Measurements from ENCODE around the gene PWP2. TPM values are rescaled to one million over a fixed set of nuclear protein-coding genes. Genes with fewer than 3 reads are reported as not detected.

Gene PWP2
- polyA plus RNA-seq, 2 donors: 2.2 to 3.2 TPM

DNA sequence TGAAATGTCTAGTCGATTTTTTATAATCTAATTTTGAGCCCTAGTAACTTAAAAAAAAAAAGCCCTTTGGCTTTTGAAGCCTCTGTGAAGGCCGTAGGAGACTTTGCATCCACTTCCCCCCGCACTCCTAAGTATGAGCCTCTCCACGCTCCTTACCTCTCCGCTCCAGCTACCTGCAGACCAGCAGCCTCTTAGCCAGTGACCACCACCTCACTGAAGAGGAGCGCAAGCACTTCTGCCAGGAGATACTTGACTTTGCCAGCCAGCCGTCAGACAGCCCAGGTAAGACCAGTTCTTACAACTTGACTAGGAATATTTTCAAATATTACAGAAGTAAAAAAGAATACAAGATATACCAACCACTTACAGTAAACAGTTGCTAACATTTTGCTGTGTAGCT is 27.4 kb upstream of the PWP2 start:
- Histone ChIP-seq H3K27me3 (ENCODE audit: control insufficient read depth in 1 of 2, insufficient read depth in 2 of 2, low read length in 2 of 2) (no peaks in the 10 kb centered on the region), H3K27ac (ENCODE audit: low read depth in 2 of 2, low read length in 1 of 2) (no peak overlapping the region), H3K4me3 (ENCODE audit: low read depth in 1 of 2, low read length in 2 of 2) (no peak overlapping the region), H3K4me1 (ENCODE audit: control insufficient read depth in 2 of 2, insufficient read depth in 2 of 2, low read length in 1 of 2) (peaks cover 0 to 5% of the 10 kb centered on the region in 2 donors), H3K36me3 (ENCODE audit: control insufficient read depth in 2 of 2, insufficient read depth in 2 of 2, low read length in 1 of 2) (peaks cover 8 to 27% of the 10 kb centered on the region in 2 donors), H3K9me3 (ENCODE audit: control insufficient read depth in 2 of 2, insufficient read depth in 1 of 2, low read depth in 1 of 2, low read length in 1 of 2) (no peaks in the 10 kb centered on the region)
- 88 to 91% methylated on average over 7 of the region's 7 CpGs for WGBS, 2 donors

GRCh38 chr21:44082648-44083440 is 24.4 kb upstream of the PWP2 start:
- H3K4me1 ChIP-seq (ENCODE audit: control insufficient read depth in 2 of 2, insufficient read depth in 2 of 2, low read length in 1 of 2): peaks cover 0 to 9% of the 10 kb centered on the region in 2 donors
- 81 to 82% methylated on average over 24 of the region's 24 CpGs for WGBS, 2 donors
- H3K4me3 ChIP-seq (ENCODE audit: low read depth in 1 of 2, low read length in 2 of 2): no peak overlapping the region
- no peaks in the 10 kb centered on the region for H3K9me3 ChIP-seq (ENCODE audit: control insufficient read depth in 2 of 2, insufficient read depth in 1 of 2, low read depth in 1 of 2, low read length in 1 of 2)
- H3K27ac ChIP-seq (ENCODE audit: low read depth in 2 of 2, low read length in 1 of 2): peak overlapping the region; percentile 34 to 35
- peaks cover 20 to 45% of the 10 kb centered on the region in 2 donors for H3K36me3 ChIP-seq (ENCODE audit: control insufficient read depth in 2 of 2, insufficient read depth in 2 of 2, low read length in 1 of 2)
- H3K27me3 ChIP-seq (ENCODE audit: control insufficient read depth in 1 of 2, insufficient read depth in 2 of 2, low read length in 2 of 2): no peaks in the 10 kb centered on the region

DNA sequence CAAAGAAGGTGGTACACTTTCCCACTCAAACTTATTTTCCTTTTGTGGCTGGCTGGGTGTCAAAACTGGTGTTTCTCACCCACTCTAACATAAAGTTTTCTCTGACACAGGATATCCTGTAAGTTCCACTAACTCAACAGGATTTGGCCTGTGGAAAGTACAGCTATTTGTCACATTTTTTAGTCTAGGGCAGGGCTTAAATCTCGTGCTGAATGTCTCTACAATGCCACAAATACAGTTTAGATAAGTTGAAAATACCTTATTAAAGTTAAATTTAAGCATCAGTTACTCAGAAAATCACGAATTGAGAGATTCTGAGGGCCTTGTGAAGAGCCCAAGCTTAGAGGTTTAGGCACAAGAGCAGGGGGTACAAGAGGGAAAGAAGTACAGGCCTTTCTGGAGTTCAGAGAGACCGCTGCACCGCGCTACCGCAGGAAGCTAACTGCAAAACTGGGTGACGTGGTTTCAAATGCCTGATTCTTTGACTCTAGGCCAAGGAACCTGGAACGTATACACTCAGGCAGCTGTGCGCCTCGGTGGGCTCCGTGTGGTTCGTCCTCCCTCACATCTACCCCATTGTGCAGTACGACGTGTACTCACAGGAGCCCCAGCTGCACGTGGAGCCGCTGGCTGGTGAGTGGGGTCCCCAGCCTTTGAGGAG is 23.4 kb upstream of the PWP2 start:
- Histone ChIP-seq H3K27me3 (ENCODE audit: control insufficient read depth in 1 of 2, insufficient read depth in 2 of 2, low read length in 2 of 2) (no peaks in the 10 kb centered on the region), H3K27ac (ENCODE audit: low read depth in 2 of 2, low read length in 1 of 2) (peak overlapping the region; percentile 70 to 78), H3K4me3 (ENCODE audit: low read depth in 1 of 2, low read length in 2 of 2) (no peak overlapping the region), H3K9me3 (ENCODE audit: control insufficient read depth in 2 of 2, insufficient read depth in 1 of 2, low read depth in 1 of 2, low read length in 1 of 2) (no peaks in the 10 kb centered on the region), H3K4me1 (ENCODE audit: control insufficient read depth in 2 of 2, insufficient read depth in 2 of 2, low read length in 1 of 2) (peaks cover 0 to 9% of the 10 kb centered on the region in 2 donors), H3K36me3 (ENCODE audit: control insufficient read depth in 2 of 2, insufficient read depth in 2 of 2, low read length in 1 of 2) (peaks cover 23 to 49% of the 10 kb centered on the region in 2 donors)
- 56 to 68% methylated on average over 16 of the region's 16 CpGs for WGBS, 2 donors

GRCh38 chr21:44084496-44085241 is 22.5 kb upstream of the PWP2 start:
- no peaks in the 10 kb centered on the region for H3K9me3 ChIP-seq (ENCODE audit: control insufficient read depth in 2 of 2, insufficient read depth in 1 of 2, low read depth in 1 of 2, low read length in 1 of 2)
- no peaks in the 10 kb centered on the region for H3K27me3 ChIP-seq (ENCODE audit: control insufficient read depth in 1 of 2, insufficient read depth in 2 of 2, low read length in 2 of 2)
- no peak overlapping the region for H3K4me3 ChIP-seq (ENCODE audit: low read depth in 1 of 2, low read length in 2 of 2)
- peak overlapping the region in 1 of 2 donors; percentile 23 for H3K27ac ChIP-seq (ENCODE audit: low read depth in 2 of 2, low read length in 1 of 2)
- H3K36me3 ChIP-seq (ENCODE audit: control insufficient read depth in 2 of 2, insufficient read depth in 2 of 2, low read length in 1 of 2): peaks cover 25 to 50% of the 10 kb centered on the region in 2 donors
- H3K4me1 ChIP-seq (ENCODE audit: control insufficient read depth in 2 of 2, insufficient read depth in 2 of 2, low read length in 1 of 2): peaks cover under 1 to 9% of the 10 kb centered on the region in 2 donors
- WGBS, 2 donors: 75 to 83% methylated on average over 7 of the region's 7 CpGs

- WGBS, 2 donors: 70 to 74% methylated on average over 15 of the region's 15 CpGs
- H3K27ac ChIP-seq (ENCODE audit: low read depth in 2 of 2, low read length in 1 of 2): no peak overlapping the region
- H3K36me3 ChIP-seq (ENCODE audit: control insufficient read depth in 2 of 2, insufficient read depth in 2 of 2, low read length in 1 of 2): peaks cover 32 to 57% of the 10 kb centered on the region in 2 donors
- H3K4me3 ChIP-seq (ENCODE audit: low read depth in 1 of 2, low read length in 2 of 2): no peak overlapping the region
- H3K9me3 ChIP-seq (ENCODE audit: control insufficient read depth in 2 of 2, insufficient read depth in 1 of 2, low read depth in 1 of 2, low read length in 1 of 2): no peaks in the 10 kb centered on the region
- H3K4me1 ChIP-seq (ENCODE audit: control insufficient read depth in 2 of 2, insufficient read depth in 2 of 2, low read length in 1 of 2): peaks cover 2 to 9% of the 10 kb centered on the region in 2 donors
- no peaks in the 10 kb centered on the region for H3K27me3 ChIP-seq (ENCODE audit: control insufficient read depth in 1 of 2, insufficient read depth in 2 of 2, low read length in 2 of 2)
Observed at GRCh38 chr21:44085491-44086321, 21.5 kb upstream of the PWP2 start.

- no peak overlapping the region for H3K4me3 ChIP-seq (ENCODE audit: low read depth in 1 of 2, low read length in 2 of 2)
- H3K27me3 ChIP-seq (ENCODE audit: control insufficient read depth in 1 of 2, insufficient read depth in 2 of 2, low read length in 2 of 2): no peaks in the 10 kb centered on the region
- H3K4me1 ChIP-seq (ENCODE audit: control insufficient read depth in 2 of 2, insufficient read depth in 2 of 2, low read length in 1 of 2): peaks cover 2 to 9% of the 10 kb centered on the region in 2 donors
- 85 to 87% methylated on average over 21 of the region's 21 CpGs for WGBS, 2 donors
- H3K9me3 ChIP-seq (ENCODE audit: control insufficient read depth in 2 of 2, insufficient read depth in 1 of 2, low read depth in 1 of 2, low read length in 1 of 2): no peaks in the 10 kb centered on the region
- no peak overlapping the region for H3K27ac ChIP-seq (ENCODE audit: low read depth in 2 of 2, low read length in 1 of 2)
- peaks cover 33 to 56% of the 10 kb centered on the region in 2 donors for H3K36me3 ChIP-seq (ENCODE audit: control insufficient read depth in 2 of 2, insufficient read depth in 2 of 2, low read length in 1 of 2)
Observed at GRCh38 chr21:44086636-44087425, 20.4 kb upstream of the PWP2 start.

- Histone ChIP-seq H3K27ac (ENCODE audit: low read depth in 2 of 2, low read length in 1 of 2) (no peak overlapping the region), H3K4me1 (ENCODE audit: control insufficient read depth in 2 of 2, insufficient read depth in 2 of 2, low read length in 1 of 2) (peaks cover 2 to 8% of the 10 kb centered on the region in 2 donors), H3K27me3 (ENCODE audit: control insufficient read depth in 1 of 2, insufficient read depth in 2 of 2, low read length in 2 of 2) (no peaks in the 10 kb centered on the region), H3K4me3 (ENCODE audit: low read depth in 1 of 2, low read length in 2 of 2) (no peak overlapping the region), H3K9me3 (ENCODE audit: control insufficient read depth in 2 of 2, insufficient read depth in 1 of 2, low read depth in 1 of 2, low read length in 1 of 2) (no peaks in the 10 kb centered on the region), H3K36me3 (ENCODE audit: control insufficient read depth in 2 of 2, insufficient read depth in 2 of 2, low read length in 1 of 2) (peaks cover 35 to 57% of the 10 kb centered on the region in 2 donors)
- 88 to 91% methylated on average over 33 of the region's 33 CpGs for WGBS, 2 donors
Observed at GRCh38 chr21:44087426-44088400, 19.5 kb upstream of the PWP2 start.

- Histone ChIP-seq H3K27me3 (ENCODE audit: control insufficient read depth in 1 of 2, insufficient read depth in 2 of 2, low read length in 2 of 2) (no peaks in the 10 kb centered on the region), H3K4me3 (ENCODE audit: low read depth in 1 of 2, low read length in 2 of 2) (no peak overlapping the region), H3K27ac (ENCODE audit: low read depth in 2 of 2, low read length in 1 of 2) (no peak overlapping the region), H3K9me3 (ENCODE audit: control insufficient read depth in 2 of 2, insufficient read depth in 1 of 2, low read depth in 1 of 2, low read length in 1 of 2) (no peaks in the 10 kb centered on the region), H3K36me3 (ENCODE audit: control insufficient read depth in 2 of 2, insufficient read depth in 2 of 2, low read length in 1 of 2) (peaks cover 33 to 53% of the 10 kb centered on the region in 2 donors), H3K4me1 (ENCODE audit: control insufficient read depth in 2 of 2, insufficient read depth in 2 of 2, low read length in 1 of 2) (peaks cover 2 to 4% of the 10 kb centered on the region in 2 donors)
- WGBS, 2 donors: 83 to 88% methylated on average over 18 of the region's 18 CpGs
Observed at GRCh38 chr21:44088401-44088780, 18.8 kb upstream of the PWP2 start.
